RPMI8226 (cell line): ENCODE measurements around the gene MAP2K1.

Experiments used
- DNase-seq: peaks from one replicate; pipeline ENCODE4 v3.0.0-alpha.2; 2015

The MAP2K1 gene

GRCh38 chr15:66394472-66394871 is 7.8 kb downstream of the MAP2K1 start:
- no peak for DNase-seq

GRCh38 chr15:66394915-66395314 is 8.2 kb downstream of the MAP2K1 start:
- DNase-seq, result no peak

GRCh38 chr15:66399276-66399675 is 12.6 kb downstream of the MAP2K1 start:
- DNase-seq, result no peak

GRCh38 chr15:66400351-66400774 is 13.7 kb downstream of the MAP2K1 start:
- DNase-seq, result no peak

- no peak for DNase-seq
Observed at GRCh38 chr15:66401130-66402021, 14.7 kb downstream of the MAP2K1 start.

- no peak for DNase-seq
Observed at GRCh38 chr15:66402761-66403284, 16.1 kb downstream of the MAP2K1 start.

GRCh38 chr15:66403323-66403722 is 16.6 kb downstream of the MAP2K1 start:
- no peak for DNase-seq

- no peak for DNase-seq
Observed at GRCh38 chr15:66404122-66404521, 17.4 kb downstream of the MAP2K1 start.

GRCh38 chr15:66404532-66404931 is 17.8 kb downstream of the MAP2K1 start:
- DNase-seq, result no peak

- no peak for DNase-seq
Observed at GRCh38 chr15:66405007-66405406, 18.3 kb downstream of the MAP2K1 start.

GRCh38 chr15:66405615-66406014 is 18.9 kb downstream of the MAP2K1 start:
- DNase-seq, result no peak

- no peak for DNase-seq
Observed at GRCh38 chr15:66408254-66408653, 21.5 kb downstream of the MAP2K1 start.

GRCh38 chr15:66408675-66409282 is 22.1 kb downstream of the MAP2K1 start:
- DNase-seq, result no peak

GRCh38 chr15:66409565-66410108 is 22.9 kb downstream of the MAP2K1 start:
- no peak for DNase-seq

GRCh38 chr15:66411190-66411589 is 24.5 kb downstream of the MAP2K1 start:
- DNase-seq, result no peak

- DNase-seq, result no peak
Observed at GRCh38 chr15:66412220-66412619, 25.5 kb downstream of the MAP2K1 start.

- no peak for DNase-seq
Observed at GRCh38 chr15:66413579-66413978, 26.9 kb downstream of the MAP2K1 start.

- no peak for DNase-seq
Observed at GRCh38 chr15:66415360-66415759, 28.6 kb downstream of the MAP2K1 start.

GRCh38 chr15:66417736-66418135 is 31.0 kb downstream of the MAP2K1 start:
- no peak for DNase-seq

- no peak for DNase-seq
Observed at GRCh38 chr15:66419471-66419870, 32.8 kb downstream of the MAP2K1 start.

- no peak for DNase-seq
Observed at GRCh38 chr15:66422347-66422746, 35.6 kb downstream of the MAP2K1 start.

- no peak for DNase-seq
Observed at GRCh38 chr15:66423149-66423548, 36.4 kb downstream of the MAP2K1 start.

GRCh38 chr15:66424963-66425612 is 38.4 kb downstream of the MAP2K1 start:
- no peak for DNase-seq
